ENCODE results near the gene PFN3. TPM values are rescaled to one million over a fixed set of nuclear protein-coding genes. Genes with fewer than 3 reads are reported as not detected.
A peak's percentile ranks its signal among the peaks of the same experiment; 100 is the strongest.

PFN3 gene
- total and polyA plus RNA-seq, 8 donors = not detected

GRCh38 chr5:177385720-177386119, 14.7 kb downstream of the PFN3 start:
- H3K9me3 ChIP-seq = no peaks in the 10 kb centered on the region
- ATAC-seq (no peak), DNase-seq (no peak), FAIRE-seq (no peak)
- TF ChIP-seq, protein P1, sequence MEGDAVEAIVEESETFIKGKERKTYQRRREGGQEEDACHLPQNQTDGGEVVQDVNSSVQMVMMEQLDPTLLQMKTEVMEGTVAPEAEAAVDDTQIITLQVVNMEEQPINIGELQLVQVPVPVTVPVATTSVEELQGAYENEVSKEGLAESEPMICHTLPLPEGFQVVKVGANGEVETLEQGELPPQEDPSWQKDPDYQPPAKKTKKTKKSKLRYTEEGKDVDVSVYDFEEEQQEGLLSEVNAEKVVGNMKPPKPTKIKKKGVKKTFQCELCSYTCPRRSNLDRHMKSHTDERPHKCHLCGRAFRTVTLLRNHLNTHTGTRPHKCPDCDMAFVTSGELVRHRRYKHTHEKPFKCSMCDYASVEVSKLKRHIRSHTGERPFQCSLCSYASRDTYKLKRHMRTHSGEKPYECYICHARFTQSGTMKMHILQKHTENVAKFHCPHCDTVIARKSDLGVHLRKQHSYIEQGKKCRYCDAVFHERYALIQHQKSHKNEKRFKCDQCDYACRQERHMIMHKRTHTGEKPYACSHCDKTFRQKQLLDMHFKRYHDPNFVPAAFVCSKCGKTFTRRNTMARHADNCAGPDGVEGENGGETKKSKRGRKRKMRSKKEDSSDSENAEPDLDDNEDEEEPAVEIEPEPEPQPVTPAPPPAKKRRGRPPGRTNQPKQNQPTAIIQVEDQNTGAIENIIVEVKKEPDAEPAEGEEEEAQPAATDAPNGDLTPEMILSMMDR (IDR thresholded peaks at IDR 0.05) = no peak
- intact Hi-C loops (cut with DNase I) = loop anchor here in 1 of 3 donors (10.0 kb wide), 1 partner anchor 71 kb away; the partner anchor contains the start of gene MXD3
- H3K27ac ChIP-seq = no peak overlapping the region
- H3K4me1 ChIP-seq = no peaks in the 10 kb centered on the region
- H3K27me3 ChIP-seq = no peaks in the 10 kb centered on the region
- H3K36me3 ChIP-seq = no peaks in the 10 kb centered on the region
- 57 to 61% methylated on average over 11 of the region's 11 CpGs for WGBS, 2 donors
- H3K4me3 ChIP-seq = no peak overlapping the region

GRCh38 chr5:177384134-177384533, 16.3 kb downstream of the PFN3 start, which contains the start of gene SLC34A1:
TSS of gene SLC34A1 (plus strand) at chr5:177384434. CDS start at chr5:177385742, 1,308 bp downstream.
- Histone ChIP-seq H3K27ac (no peak within 1 kb of the TSS), H3K9me3 (no peaks in the 10 kb centered on the region), H3K4me3 (no peak within 1 kb of the TSS), H3K36me3 (no peaks in the 10 kb centered on the region), H3K4me1 (no peaks in the 10 kb centered on the region), H3K27me3 (no peaks in the 10 kb centered on the region)
- no peak for DNase-seq
- TF ChIP-seq, protein P1 (IDR thresholded peaks at IDR 0.05) = no peak
- intact Hi-C loops (cut with DNase I) = loop anchor here in 1 of 3 donors (10.0 kb wide), 1 partner anchor 69 kb away; the partner anchor contains the start of gene MXD3
- ATAC-seq = no peak
- 61 to 65% methylated on average over 4 of the region's 4 CpGs for WGBS, 2 donors
- FAIRE-seq = no peak

DNA sequence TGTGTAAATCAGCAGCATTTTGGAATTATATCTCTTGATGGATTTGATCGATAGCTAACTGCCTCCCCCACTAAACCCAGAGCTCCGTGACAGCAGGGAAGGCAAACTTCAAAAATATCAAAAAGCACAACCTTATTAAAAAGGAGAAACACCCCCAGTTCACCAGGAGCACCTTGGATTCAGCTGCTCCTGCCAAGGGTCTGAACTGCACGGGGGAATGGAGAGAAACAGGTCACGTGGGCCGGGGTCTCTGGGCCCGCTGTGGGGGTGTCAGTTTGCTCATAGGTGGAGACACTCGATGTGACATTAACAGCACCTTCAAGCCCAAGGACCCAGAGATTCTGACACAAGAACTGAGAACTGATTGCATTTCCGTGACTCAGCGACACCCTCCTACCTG, 17.3 kb downstream of the PFN3 start:
- no peaks in the 10 kb centered on the region for H3K36me3 ChIP-seq
- no peak for FAIRE-seq
- no peaks in the 10 kb centered on the region for H3K9me3 ChIP-seq
- no peak overlapping the region for H3K27ac ChIP-seq
- H3K4me3 ChIP-seq = no peak overlapping the region
- no peak for DNase-seq
- intact Hi-C loops (cut with DNase I) = loop anchor here in 1 of 3 donors (10.0 kb wide), 1 partner anchor 68 kb away; the partner anchor contains the start of gene MXD3
- TF ChIP-seq, protein P1 (IDR thresholded peaks at IDR 0.05) = no peak
- H3K27me3 ChIP-seq = no peaks in the 10 kb centered on the region
- no peaks in the 10 kb centered on the region for H3K4me1 ChIP-seq
- WGBS, 2 donors = 81 to 86% methylated on average over 9 of the region's 9 CpGs
- no peak for ATAC-seq

DNA sequence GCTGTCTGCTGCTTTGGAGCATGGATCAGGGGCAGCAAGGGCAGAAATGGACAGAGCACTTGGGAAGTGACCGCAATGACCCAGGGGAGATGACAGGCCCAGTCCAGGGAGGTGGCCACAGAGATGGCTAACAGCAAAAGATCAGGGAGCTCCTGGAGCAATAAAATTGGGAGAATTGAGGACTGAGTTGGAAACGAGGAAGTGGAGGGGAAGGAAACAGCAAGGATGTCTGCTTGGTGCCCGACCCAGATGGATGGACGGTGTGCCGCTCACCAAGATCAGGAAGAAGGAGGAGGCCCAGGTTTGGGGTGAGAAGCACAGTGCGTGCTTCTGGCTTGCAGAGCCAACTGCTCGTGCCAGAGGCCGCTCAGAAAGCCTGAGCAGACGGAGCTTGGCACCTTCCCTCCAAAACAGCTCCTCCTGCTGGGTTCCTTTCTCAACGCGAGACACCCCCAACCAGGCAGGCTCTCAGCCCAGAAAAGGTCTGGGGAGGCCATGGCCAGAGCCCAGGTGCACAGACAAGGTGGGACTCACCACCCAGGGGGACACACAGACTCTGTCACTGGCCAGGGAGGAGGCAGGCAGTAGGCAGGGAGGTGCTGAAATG, 17.9 kb downstream of the PFN3 start:
- DNase-seq = peak in 3 of 6 donors; percentile 52 to 66 (median 63)

More for the DNA sequence above, 17.9 kb downstream of the PFN3 start:
- Histone ChIP-seq H3K36me3 (no peaks in the 10 kb centered on the region), H3K4me3 (no peak overlapping the region), H3K27ac (no peak overlapping the region), H3K4me1 (no peaks in the 10 kb centered on the region), H3K9me3 (no peaks in the 10 kb centered on the region), H3K27me3 (no peaks in the 10 kb centered on the region)
- TF ChIP-seq, protein P1 (IDR thresholded peaks at IDR 0.05) = peak in 1 of 4 donors; percentile 7
- 27 to 29% methylated on average over 11 of the region's 11 CpGs for WGBS, 2 donors
- FAIRE-seq (no peak), ATAC-seq (peak; percentile 76 to 90 (median 84))
- intact Hi-C loops (cut with DNase I) = loop anchor here in 1 of 3 donors (10.0 kb wide), 1 partner anchor 68 kb away; the partner anchor contains the start of gene MXD3

Data from pancreas (tissue), 10 donors.